Peyer's patch (tissue), 4 donors: ENCODE data around the gene LSM12. TPM values are rescaled to one million over a fixed set of nuclear protein-coding genes. Genes with fewer than 3 reads are reported as not detected.
"Not testable (repeated sequence)": the region's sequence is repeated elsewhere in the genome, so short reads cannot be mapped to it uniquely, and the experiment has no call there.

Source experiments
- DNase-seq, 3 donors: peaks; one replicate each; pipeline ENCODE4 v3.0.0-alpha.2; 2017 to 2019
- H3K27ac ChIP-seq, 4 donors: fragments of 200-600 bp; sonication (generic); one replicate each; pipeline ENCODE4 v1.5.1; 2016 to 2019
- H3K27me3 ChIP-seq, 2 donors: fragments of 200-600 bp; sonication (generic); one replicate each; pipeline ENCODE4 v1.5.1; 2019
- H3K36me3 ChIP-seq, 3 donors: fragments of 200-600 bp; sonication (generic); one replicate each; pipeline ENCODE4 v1.5.1; 2016 to 2019
- H3K4me1 ChIP-seq, 4 donors: fragments of 200-600 bp; sonication (generic); one replicate each; pipeline ENCODE4 v1.5.1; 2016 to 2019
- H3K4me3 ChIP-seq, 4 donors: fragments of 200-600 bp; sonication (generic); 1 replicate in 3 of 4; 2 replicates in 1 of 4; pipeline ENCODE4 v1.5.1; 2016 to 2019; ENCODE audit warnings: mild to moderate bottlenecking in 1 of 4
- H3K9me3 ChIP-seq, 4 donors: fragments of 200-600 bp; sonication (generic); one replicate each; pipeline ENCODE4 v1.5.1; 2016 to 2019; ENCODE audit warnings: mild to moderate bottlenecking in 1 of 4
- CTCF ChIP-seq, 6 experiments: fragments of 450-650 bp in 4 of 6; fragments of 200-600 bp in 2 of 6; sonication (generic) in 1 of 6; IDR thresholded peaks; one replicate each; pipeline ENCODE4 v1.5.1; 2017 to 2019; ENCODE audit warnings: antibody characterized with exemption in 6 of 6, mild to moderate bottlenecking in 3 of 6, moderate library complexity in 1 of 6
- POLR2A ChIP-seq, 2 donors: fragments of 450-650 bp; IDR thresholded peaks; one replicate each; pipeline ENCODE4 v1.5.1; 2017; ENCODE audit warnings: antibody characterized with exemption in 2 of 2, mild to moderate bottlenecking in 2 of 2, moderate library complexity in 2 of 2
- total RNA-seq, 4 donors: library from RNA; depleted of rRNA; stranded (reverse); fragments of >200 nt; gene quantifications; one replicate each; pipeline ENCODE4 v1.1.0, GENCODE V29; 2016

LSM12 gene
- total RNA-seq, 4 donors from 2014 or later: 10.7 to 28.4 (median 26.1) TPM

GRCh38 chr17:44062871-44063270 lies 3.6 kb downstream of the LSM12 start:
- H3K27me3 ChIP-seq: no peaks in the 10 kb centered on the region
- H3K4me1 ChIP-seq: peaks cover 0 to 32% (median 4%) of the 10 kb centered on the region in 4 donors
- H3K27ac ChIP-seq: no peak overlapping the region
- peaks cover 0 to 37% (median 0%) of the 10 kb centered on the region in 3 donors for H3K36me3 ChIP-seq
- TF ChIP-seq CTCF (IDR thresholded peaks at IDR 0.05) (no peak), POLR2A (IDR thresholded peaks at IDR 0.05) (no peak)
- no peaks in the 10 kb centered on the region for H3K9me3 ChIP-seq
- H3K4me3 ChIP-seq: no peak overlapping the region
- DNase-seq: no peak

GRCh38 chr17:44061446-44061845 lies 5.0 kb downstream of the LSM12 start:
- no peak for DNase-seq
- Histone ChIP-seq H3K4me3 (no peak overlapping the region), H3K9me3 (no peaks in the 10 kb centered on the region), H3K27me3 (no peaks in the 10 kb centered on the region), H3K36me3 (peaks cover 0 to 46% (median 0%) of the 10 kb centered on the region in 3 donors), H3K27ac (no peak overlapping the region), H3K4me1 (peaks cover 0 to 19% (median 0%) of the 10 kb centered on the region in 4 donors)
- TF ChIP-seq POLR2A (IDR thresholded peaks at IDR 0.05) (no peak), CTCF (IDR thresholded peaks at IDR 0.05) (no peak)

GRCh38 chr17:44059101-44059892 lies 7.2 kb downstream of the LSM12 start:
- Histone ChIP-seq H3K4me1 (peaks cover 0 to 6% (median 0%) of the 10 kb centered on the region in 4 donors), H3K27ac (no peak overlapping the region), H3K36me3 (peaks cover 0 to 58% (median 0%) of the 10 kb centered on the region in 3 donors), H3K9me3 (no peaks in the 10 kb centered on the region), H3K27me3 (no peaks in the 10 kb centered on the region), H3K4me3 (no peak overlapping the region)
- DNase-seq: no peak
- no peak for TF ChIP-seq CTCF (IDR thresholded peaks at IDR 0.05)
- TF ChIP-seq POLR2A (IDR thresholded peaks at IDR 0.05): no peak

- Histone ChIP-seq H3K27ac (no peak overlapping the region), H3K9me3 (no peaks in the 10 kb centered on the region), H3K4me3 (no peak overlapping the region), H3K27me3 (no peaks in the 10 kb centered on the region), H3K4me1 (no peaks in the 10 kb centered on the region), H3K36me3 (peaks cover 0 to 75% (median 0%) of the 10 kb centered on the region in 3 donors)
- TF ChIP-seq CTCF (IDR thresholded peaks at IDR 0.05) (no peak), POLR2A (IDR thresholded peaks at IDR 0.05) (no peak)
- DNase-seq: no peak
These were observed 13.2 kb downstream of the LSM12 start for GRCh38 chr17:44053125-44053872.

- H3K4me1 ChIP-seq: no peaks in the 10 kb centered on the region
- DNase-seq: no peak
- H3K27ac ChIP-seq: no peak overlapping the region
- no peaks in the 10 kb centered on the region for H3K9me3 ChIP-seq
- H3K27me3 ChIP-seq: no peaks in the 10 kb centered on the region
- no peak for TF ChIP-seq POLR2A (IDR thresholded peaks at IDR 0.05)
- no peak for TF ChIP-seq CTCF (IDR thresholded peaks at IDR 0.05)
- no peak overlapping the region for H3K4me3 ChIP-seq
- peaks cover 0 to 59% (median 0%) of the 10 kb centered on the region in 3 donors for H3K36me3 ChIP-seq
These were observed 17.0 kb downstream of the LSM12 start for GRCh38 chr17:44049294-44050060.

- not testable (repeated sequence) for H3K9me3 ChIP-seq, H3K27me3 ChIP-seq, H3K4me3 ChIP-seq, H3K4me1 ChIP-seq, DNase-seq, H3K27ac ChIP-seq
- H3K36me3 ChIP-seq: peaks cover 0 to 40% (median 0%) of the 10 kb centered on the region in 3 donors
These were observed 19.6 kb downstream of the LSM12 start for GRCh38 chr17:44046893-44047292.
